Stimulated activated CD4-positive, alpha-beta T cell treated with anti-CD3 and anti-CD28 coated beads, Interleukin-15, amount 100 ng/mL, for 48 hours (primary cell): ENCODE measurements around the gene RRAS2.
"Not testable (repeated sequence)": the region's sequence is repeated elsewhere in the genome, so short reads cannot be mapped to it uniquely, and the experiment has no call there.

ENCODE experiments used
- DNase-seq, 2 donors: peaks; one replicate each; pipeline ENCODE4 v3.0.0-alpha.2; 2020; ENCODE audit warnings: low read depth in 2 of 2

Gene RRAS2

DNA sequence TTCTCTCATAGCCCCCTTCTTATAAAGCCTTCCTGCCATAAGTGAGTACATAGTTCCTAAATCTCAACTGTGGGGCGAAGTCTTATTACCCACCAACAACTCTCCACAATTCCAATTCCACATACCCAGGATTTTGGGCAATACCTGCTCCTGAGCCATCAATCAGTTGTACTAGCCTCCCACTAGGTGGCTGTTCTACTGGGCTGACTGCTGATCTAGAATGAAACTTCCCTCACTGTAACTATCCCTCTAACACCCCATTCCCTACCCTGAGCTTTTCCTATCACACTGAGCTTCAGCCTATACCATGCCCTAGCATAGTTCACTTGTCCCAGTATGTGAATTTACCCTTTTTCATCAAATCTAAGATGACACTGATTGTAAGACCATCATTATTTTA lies 52.5 kb downstream of the RRAS2 start:
- no peak for DNase-seq

DNA sequence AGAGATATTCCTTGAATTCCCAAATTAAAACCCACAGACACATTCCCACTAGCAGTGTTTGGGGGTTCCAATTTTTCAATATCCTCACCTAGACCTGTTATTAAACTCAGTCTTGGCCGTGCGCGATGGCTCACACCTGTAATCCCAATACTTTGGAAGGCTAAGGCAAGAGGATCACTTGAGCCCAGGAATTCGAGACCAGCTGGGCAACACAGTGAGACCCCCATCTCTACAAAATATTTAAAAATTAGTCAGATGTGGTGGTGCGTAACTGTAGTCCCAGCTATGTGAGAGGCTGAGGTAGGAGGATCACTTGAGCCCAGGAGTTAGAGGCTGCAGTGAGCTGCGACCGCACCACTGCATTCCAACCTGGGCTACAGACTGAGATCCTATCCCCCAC lies 53.3 kb downstream of the RRAS2 start:
- DNase-seq = no peak

DNA sequence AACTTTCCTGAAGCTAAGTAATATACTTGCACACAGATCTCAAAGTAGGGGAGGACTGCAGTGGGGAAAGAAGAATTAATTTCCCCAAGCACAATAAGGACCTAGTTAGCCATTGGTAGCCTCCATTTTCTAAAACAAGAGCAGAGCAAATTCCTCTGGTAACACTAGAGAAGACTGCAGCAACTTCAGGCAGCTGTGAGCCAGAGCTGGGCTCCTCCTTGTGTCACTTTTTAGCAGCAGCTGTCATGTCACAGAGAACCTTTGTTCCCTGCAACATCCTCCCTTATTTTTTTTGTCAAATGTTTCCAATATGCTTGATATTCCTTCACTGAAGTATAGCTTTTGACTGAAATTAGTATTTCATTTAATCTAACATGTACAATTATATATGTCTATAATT lies 54.4 kb downstream of the RRAS2 start:
- no peak for DNase-seq

DNA sequence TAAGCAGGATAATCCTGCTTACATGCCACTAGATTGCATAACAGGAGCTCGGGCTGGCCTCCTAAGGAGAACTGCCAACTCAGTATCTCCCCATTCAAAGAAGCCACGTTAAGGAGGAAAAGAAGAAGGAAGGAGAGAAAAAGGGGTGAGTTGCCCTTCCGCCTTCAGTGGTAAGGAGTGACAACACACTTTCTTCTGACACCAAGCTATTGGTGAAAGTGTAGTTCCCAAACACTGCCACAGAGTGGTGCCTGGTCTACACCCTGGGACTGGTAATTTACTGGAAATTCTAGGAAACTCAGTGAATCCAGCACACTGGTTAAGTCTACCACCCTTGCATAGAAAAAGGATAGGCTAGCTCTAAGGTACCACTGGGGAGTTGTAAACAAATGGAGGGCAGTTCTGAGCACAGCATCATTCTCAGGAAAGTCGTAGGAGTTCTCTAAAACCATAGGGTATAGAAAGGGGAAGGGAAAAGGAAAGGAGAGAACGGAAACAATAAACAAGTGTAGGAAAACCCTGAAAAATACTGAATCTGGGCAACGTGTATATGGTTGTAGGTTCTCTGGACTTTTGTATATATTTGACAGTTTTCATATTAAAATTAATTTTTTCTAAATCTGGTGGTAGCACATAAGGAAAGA lies 58.2 kb downstream of the RRAS2 start:
- peak in 1 of 2 donors; percentile 8 for DNase-seq

DNA sequence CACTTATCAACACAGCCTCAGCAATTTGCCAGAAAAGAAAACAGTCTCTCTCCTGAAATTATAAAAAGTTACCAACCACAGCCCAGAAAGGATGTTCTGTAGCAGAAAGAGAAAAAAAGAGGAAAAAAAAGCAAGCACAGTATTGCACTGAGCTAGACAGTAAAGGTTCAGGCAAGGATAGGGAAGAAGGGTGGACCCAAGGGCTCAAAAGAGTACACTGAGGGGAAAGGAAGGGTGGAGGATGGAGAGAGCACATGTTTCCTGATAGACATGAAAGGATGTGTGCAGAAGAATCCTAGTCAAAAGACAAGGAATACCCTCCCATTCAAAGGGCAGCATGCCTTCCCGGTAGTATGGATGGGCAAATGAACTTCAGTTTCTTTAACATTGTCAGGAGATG lies 59.1 kb downstream of the RRAS2 start:
- no peak for DNase-seq

DNA sequence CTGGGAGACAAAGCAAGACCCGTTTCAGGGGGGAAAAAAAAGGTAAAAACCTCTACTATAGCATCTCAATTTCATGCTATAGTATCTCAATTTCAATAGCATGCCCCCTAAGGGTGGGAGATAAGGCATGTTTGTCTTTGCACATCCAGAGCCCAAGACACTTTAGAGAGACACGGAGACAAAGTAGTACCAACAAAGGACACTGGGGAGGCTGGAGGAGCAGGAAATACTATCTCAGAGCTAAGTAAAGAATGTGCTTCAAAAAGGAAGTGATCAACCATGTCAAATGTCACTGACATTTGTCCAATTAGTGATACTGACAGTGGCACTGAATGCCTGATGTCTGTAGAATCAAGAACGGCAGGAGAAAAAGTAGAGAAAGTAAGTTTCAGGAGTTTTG lies 68.6 kb downstream of the RRAS2 start:
- DNase-seq = no peak

DNA sequence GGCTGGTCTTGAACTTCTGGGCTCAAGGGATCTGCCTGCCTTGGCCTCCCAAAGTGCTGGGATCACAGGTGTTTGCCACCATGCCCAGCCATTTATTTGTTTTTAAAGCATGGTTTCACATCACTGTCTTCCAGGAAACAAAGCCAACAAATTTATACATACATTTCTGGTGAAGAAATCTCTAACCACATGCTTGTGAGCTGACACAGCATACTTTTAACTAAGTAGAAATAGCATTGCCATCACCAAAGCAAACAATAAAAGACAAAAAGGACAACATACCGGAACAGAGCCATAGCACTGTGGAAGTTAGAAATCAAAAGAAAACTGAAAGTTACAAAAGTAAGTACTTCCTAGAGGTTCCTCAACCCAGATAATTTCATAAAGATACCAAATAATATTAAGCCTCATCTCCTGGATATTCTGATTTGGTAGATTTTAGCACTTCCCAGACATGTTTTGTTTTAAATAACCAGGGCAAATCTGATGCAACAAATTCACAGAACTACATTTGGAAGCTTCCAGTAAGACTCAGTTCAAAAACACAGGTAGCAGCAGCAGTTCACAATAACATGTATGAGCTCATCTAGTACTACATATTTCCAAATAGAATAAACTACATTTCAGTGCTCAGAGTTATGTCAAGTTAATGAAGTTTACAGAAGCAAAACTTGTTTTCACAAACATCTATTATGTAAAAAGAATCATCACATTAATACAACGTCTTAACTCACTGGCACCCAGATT lies 70.6 kb downstream of the RRAS2 start:
- DNase-seq = no peak

DNA sequence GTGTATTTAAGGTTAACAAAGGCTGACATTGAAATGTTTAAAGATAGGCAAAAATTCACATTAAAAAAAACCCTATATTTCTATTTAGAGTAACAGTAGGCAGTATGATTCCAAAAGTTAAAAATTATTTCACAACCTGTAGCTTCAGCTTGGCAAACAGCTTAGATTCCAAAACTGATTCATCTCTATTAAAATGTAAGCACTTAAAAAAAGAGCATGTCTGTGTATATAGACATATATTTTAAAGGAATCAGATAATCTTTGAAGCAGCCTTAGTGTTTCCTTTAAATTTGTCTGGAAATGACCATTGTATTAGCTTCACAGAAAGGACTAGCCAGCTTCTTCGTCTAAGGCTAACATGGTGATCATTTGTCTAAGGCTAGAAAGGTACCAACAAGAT lies 80.1 kb downstream of the RRAS2 start:
- DNase-seq = not testable (repeated sequence)

DNA sequence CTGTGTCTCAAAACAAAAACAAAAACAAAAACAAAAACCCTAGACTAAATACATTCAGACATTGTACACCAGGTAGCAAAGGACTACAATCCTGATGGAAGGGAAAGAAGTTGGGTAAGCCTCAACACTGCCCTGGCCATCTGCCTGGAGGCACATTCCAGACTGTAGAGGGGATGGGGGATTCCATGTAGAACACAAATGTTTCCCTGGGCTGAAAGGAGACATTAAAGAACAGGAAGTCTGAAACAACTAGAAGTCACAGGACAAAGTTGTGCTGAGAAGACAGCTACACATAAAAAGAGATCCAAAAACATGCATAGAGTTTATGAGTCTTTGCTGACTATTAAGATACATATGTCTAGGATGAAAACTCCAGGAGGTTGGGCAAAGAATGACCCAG lies 83.9 kb downstream of the RRAS2 start:
- no peak for DNase-seq

DNA sequence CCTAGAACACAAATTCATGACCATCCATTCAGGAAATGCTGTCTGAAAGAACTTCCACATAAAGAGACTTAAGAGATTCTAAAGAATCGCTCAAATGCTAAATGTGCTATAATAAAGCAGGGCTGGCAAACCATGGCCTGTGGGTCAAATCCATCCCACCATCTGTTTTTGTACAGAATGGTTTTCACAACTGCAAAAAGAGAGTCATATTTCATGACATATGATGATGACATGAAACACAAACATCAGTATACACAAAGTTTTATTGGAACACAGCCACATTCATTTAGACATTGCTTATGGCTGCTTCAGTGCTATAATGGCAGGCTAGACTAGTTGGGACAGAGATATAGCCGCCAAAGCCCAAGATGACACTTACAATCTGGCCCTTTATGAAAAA lies 85.1 kb downstream of the RRAS2 start:
- DNase-seq = no peak

DNA sequence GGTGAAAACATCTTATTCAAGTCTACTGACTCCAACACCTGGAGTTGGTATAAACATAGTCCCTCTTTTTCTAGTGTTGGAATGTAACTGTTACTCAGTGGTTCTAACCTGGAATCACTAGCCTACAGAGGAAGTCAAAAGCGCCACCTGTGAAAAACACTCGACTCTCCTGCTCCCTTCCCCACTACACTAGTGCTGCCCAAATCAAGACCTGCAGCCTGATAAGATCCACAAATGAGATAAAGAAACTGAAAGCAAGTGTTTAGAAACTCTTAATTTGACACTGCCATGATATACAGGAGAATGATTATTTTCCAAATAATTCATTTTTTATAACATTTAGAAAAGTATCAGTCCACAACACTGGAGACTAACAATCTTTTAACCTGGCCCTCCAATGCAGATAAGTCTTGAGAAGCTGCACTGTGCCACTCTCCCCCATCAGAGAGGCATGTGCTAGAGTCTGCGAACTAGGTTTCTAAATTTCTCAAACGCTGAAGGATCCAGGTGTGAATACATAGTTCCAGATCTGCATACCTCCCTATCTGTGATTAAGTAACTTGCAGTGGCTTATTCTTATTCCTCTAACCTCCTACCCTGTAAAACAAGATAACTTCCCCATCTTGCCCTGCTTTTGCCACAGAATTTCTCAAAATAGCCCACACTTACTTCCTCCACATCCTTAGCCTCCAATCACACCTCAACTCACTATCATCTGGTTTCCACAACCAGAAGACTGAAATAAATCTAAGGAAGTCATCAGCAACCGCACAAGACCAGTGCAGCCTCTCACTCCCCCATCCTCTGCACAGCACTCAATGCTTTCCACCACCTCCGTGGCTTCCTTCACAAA lies 88.1 kb downstream of the RRAS2 start:
- DNase-seq = no peak

DNA sequence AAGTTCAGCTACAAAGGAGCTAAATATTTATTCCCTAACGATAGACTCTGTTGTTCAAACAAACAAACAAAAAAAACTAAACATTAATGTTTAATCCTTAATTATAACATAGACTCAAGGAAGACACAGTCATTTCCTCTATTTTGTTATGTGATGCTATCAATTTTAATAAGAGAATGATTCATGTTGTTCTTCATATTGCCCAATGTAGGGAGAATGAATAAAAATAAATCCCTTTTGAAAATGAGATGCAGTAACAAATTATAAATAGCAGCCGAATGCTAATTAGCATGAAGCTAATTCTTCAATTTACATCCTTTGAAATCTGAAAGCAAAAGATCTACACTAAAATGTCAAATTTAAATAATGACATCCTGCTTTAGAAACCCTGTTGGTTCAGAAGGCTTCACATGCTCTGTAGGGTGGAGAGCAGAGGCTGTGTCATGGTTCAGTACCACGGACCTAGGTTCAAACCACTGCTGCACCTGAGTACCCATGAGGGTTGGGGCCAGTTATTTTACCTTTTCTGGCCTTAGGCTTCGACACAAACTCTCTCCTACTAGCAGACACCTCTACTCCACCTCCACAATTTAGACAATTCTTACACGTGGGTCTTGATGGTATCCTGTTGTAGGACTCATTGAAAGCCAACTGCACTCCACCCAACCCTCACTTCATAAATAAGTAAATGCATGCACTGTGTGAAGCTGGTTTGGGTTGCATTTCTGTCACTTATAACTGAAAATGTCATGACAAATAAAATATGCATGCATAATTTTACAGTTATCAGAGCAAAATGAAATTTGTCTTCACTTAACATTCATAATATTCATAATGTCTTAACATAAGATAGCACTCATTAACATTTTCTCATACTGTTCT lies 89.0 kb downstream of the RRAS2 start:
- no peak for DNase-seq

DNA sequence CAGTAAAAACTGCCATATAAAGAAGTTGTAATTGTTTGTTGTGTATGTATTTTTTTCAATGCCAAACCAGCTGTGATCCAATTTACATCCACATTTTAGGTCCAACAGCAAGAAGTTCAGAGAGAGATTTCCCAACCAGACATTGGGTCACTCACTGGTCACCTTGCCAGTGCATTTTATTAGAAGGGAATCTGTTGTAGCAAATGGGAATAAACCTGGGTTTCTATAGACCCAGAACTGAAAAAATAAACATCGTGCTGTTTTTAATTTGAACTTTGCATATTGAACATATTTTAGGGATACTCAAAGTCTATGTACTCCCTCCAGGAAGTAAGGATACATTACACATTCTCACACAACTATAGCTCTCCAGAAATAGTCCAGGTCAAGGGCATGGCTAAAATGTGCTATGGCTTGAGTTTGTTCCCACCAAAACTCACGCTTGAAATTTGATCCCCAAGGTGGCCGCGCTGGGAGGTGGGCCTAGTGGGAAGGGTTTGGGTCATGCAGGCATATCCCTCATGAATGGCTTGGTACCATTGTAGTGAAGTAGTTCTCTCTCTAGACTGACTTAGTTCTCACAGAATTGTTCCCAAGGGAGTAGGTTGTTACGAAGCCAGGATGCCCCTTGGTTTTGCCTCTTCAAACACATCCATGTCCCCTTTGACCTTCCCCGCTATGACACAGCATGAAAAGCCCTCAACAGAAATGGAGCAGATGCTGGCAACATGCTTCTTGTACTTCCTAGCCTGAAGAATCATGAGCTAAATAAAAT lies 90.9 kb downstream of the RRAS2 start:
- no peak for DNase-seq

DNA sequence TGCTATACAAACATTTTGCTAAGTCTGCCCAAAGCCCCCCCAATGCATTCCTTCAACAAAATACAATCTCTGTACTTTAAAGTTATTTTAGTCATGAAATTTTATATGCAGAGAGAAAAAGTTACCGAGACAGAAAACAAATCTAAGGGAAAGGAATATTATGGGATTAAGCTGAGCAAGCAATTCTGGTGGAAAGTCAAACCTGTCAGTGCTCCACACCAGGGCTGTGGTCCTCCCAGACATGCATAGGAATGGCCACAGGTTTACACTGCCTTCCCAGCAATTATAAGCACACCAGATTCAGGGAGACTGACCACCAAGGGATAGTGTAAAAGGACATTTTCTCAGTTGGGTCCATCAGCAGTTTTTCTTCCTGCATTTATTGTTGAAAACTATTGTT lies 92.4 kb downstream of the RRAS2 start:
- no peak for DNase-seq

DNA sequence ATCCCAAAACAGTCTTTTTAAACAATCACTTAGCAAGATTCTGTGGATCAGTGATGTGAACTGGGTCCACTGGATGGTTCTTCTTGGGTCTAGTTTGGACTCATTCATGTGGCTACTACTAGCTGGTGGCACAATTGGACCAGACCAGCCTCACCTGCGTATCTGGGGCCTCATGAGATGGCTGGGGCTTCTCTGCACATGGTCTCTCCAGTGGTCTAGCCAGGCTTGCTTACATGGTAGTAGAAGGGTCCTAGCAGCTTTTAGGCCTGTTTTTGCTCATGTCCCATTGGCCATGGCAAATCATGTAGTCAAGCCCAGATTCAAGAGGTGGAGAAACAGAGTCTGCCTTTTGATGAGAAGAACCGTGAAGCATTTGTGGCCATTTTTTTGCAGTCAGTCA lies 94.0 kb downstream of the RRAS2 start:
- no peak for DNase-seq

DNA sequence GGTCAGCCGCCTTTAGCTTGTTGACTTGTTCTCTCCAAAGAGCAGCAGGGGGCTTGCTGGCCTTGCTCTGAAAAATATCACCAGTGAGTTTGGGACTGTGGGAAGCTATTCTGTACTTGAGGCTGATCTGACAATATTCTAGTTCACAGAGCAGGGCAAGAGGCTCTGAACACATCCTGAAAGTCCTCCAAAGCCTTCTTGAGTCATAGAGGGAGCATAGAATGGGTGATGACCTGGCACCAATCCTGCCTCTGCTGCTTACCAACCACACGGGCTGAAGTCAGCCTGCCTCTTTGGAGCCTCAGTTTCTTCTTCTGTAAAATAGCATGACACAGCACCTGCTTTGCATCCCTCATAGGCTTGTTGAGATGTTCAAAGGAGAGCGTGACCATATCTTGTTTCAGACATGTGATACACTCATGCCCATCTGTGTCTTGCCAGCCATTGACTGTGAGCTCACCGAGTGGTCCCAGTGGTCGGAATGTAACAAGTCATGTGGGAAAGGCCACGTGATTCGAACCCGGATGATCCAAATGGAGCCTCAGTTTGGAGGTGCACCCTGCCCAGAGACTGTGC lies 96.6 kb downstream of the RRAS2 start:
- DNase-seq = no peak

DNA sequence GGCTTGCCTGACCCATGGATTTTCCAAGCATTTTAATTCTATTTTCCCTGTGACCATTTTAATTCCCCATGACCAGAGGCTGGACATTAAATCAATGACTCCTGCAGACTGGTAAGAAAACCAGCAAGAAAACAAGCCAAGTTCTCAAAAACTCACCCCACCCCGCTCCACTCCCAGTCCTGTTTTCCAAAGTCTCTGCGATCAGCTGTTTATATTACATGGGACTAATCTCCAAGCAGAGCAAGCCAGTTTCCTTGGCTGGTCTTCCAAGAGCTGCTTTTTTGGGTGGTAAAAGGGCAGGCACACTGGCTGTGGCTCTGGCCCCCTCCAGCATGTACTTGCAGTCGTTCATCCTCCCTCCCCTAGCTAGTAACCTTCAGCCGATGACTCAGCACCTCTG lies 97.9 kb downstream of the RRAS2 start:
- DNase-seq = no peak

DNA sequence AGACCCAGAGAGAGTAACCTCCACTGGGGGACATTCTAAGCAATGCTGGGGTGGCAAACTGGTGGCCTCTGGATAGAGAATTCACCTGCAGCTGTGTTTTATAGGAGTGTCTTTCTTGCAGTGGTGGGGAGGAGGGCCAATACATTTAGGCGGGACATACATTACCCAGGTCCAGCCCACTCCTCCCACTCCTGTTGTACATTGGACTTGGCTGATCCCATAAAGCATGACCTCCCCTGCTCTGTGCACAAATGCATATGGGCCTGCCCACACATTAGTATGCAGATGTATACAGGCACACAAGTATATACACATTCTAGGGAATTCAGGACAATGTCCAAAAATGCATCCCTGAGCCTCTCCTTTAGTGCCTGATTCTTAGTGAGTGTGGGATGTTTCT lies 99.1 kb downstream of the RRAS2 start:
- DNase-seq = no peak

DNA sequence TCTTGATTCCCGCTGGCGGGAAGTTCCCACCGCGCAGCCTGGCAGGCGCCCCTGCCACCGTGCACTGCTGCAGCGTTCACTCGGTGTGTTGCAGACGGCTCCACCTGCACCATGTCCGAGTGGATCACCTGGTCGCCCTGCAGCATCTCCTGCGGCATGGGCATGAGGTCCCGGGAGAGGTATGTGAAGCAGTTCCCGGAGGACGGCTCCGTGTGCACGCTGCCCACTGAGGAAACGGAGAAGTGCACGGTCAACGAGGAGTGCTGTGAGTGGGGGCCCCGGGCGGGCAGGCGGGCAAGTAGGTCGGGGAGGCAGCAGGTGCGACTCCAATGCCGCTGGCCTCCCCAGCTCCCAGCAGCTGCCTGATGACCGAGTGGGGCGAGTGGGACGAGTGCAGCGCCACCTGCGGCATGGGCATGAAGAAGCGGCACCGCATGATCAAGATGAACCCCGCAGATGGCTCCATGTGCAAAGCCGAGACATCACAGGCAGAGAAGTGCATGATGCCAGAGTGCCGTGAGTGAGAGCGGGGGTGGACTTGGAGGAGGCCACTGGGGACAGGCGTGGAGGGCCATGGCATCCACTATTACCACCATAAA lies 99.7 kb downstream of the RRAS2 start:
- no peak for DNase-seq

DNA sequence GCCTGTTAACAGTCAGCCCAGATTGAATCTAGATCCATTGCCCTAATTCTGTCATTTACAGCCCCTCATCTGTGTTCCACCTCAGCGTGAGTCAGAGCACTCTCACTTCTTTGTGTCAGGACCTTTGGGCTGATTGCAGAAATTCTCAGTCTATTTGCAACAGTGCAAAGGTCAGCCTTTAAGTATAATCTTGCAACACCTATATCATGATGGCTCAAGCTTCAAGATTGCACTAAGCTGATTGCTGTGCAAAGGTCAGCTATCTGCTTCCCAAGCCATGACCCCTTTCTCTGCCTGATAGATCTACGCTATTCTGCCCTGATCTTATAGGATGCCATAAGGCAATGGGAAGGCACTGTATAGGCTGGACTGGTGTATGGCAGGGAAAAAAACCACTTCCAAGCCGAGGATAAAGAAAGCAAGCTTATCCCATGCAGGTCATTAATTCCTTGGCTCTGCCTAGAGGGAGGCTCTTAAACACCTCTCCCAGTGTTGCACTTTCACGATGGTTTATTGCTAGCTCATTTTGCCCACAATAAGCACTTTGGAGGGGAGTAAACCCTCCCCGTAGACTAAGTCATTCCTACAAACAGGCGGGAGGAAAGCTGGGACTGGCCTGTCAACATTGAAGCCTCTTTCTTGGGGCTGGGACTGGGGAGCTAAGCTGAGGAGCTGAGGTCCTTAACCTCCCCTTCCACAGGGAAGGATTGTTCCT lies 100.6 kb downstream of the RRAS2 start:
- DNase-seq = no peak
